ENCODE measurements around the gene EHBP1L1. TPM values are rescaled to one million over a fixed set of nuclear protein-coding genes. Genes with fewer than 3 reads are reported as not detected.
A peak's percentile ranks its signal among the peaks of the same experiment; 100 is the strongest.
"Not testable (repeated sequence)": the region's sequence is repeated elsewhere in the genome, so short reads cannot be mapped to it uniquely, and the experiment has no call there.

EHBP1L1 gene
- total RNA-seq, 4 donors from 2014 or later: 46.5 to 101 (median 87.4) TPM

DNA sequence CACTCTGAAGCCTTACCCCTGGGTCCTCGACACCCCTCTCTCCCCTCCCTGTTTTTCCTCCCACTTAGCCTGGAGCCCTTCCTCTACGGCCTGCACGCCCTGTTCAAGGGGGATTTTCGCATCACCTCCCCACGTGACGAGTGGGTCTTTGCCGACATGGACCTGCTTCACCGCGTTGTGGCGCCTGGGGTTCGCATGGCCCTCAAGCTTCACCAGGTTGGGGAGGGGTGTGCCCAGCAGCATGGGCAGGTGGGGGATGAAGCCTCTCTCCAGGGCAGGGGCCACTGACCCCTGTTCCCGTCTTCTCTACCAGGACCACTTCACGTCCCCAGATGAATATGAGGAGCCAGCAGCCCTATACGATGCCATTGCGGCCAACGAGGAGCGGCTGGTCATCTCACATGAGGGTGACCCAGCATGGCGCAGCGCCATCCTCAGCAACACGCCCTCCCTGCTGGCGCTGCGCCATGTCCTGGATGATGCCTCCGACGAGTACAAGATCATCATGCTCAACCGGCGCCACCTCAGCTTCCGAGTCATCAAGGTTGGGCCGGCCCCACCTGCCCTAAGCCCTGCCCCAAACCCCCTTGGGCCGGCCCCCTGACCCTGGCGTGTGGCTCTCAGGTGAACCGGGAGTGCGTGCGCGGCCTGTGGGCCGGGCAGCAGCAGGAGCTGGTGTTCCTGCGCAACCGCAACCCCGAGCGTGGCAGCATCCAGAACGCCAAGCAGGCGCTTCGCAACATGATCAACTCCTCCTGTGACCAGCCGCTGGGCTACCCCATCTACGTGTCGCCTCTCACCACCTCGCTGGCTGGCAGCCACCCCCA, 59.3 kb downstream of the EHBP1L1 start:
- H3K9me3 ChIP-seq: no peaks in the 10 kb centered on the region
- intact Hi-C loops (cut with DNase I): no loop called here
- H3K27me3 ChIP-seq: no peaks in the 10 kb centered on the region
- no peak for DNase-seq
- H3K4me1 ChIP-seq: peaks cover 23 to 50% (median 24%) of the 10 kb centered on the region in 3 donors
- peaks cover 34 to 72% (median 48%) of the 10 kb centered on the region in 3 donors for H3K36me3 ChIP-seq
- 86 to 88% methylated on average over 15 to 24 of the region's 46 CpGs for WGBS, 2 donors
- H3K4me3 ChIP-seq: no peak overlapping the region
- TF ChIP-seq, protein P1, sequence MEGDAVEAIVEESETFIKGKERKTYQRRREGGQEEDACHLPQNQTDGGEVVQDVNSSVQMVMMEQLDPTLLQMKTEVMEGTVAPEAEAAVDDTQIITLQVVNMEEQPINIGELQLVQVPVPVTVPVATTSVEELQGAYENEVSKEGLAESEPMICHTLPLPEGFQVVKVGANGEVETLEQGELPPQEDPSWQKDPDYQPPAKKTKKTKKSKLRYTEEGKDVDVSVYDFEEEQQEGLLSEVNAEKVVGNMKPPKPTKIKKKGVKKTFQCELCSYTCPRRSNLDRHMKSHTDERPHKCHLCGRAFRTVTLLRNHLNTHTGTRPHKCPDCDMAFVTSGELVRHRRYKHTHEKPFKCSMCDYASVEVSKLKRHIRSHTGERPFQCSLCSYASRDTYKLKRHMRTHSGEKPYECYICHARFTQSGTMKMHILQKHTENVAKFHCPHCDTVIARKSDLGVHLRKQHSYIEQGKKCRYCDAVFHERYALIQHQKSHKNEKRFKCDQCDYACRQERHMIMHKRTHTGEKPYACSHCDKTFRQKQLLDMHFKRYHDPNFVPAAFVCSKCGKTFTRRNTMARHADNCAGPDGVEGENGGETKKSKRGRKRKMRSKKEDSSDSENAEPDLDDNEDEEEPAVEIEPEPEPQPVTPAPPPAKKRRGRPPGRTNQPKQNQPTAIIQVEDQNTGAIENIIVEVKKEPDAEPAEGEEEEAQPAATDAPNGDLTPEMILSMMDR (IDR thresholded peaks at IDR 0.05): no peak
- TF ChIP-seq POLR2A (IDR thresholded peaks at IDR 0.05): no peak
- no peak overlapping the region for H3K27ac ChIP-seq

DNA sequence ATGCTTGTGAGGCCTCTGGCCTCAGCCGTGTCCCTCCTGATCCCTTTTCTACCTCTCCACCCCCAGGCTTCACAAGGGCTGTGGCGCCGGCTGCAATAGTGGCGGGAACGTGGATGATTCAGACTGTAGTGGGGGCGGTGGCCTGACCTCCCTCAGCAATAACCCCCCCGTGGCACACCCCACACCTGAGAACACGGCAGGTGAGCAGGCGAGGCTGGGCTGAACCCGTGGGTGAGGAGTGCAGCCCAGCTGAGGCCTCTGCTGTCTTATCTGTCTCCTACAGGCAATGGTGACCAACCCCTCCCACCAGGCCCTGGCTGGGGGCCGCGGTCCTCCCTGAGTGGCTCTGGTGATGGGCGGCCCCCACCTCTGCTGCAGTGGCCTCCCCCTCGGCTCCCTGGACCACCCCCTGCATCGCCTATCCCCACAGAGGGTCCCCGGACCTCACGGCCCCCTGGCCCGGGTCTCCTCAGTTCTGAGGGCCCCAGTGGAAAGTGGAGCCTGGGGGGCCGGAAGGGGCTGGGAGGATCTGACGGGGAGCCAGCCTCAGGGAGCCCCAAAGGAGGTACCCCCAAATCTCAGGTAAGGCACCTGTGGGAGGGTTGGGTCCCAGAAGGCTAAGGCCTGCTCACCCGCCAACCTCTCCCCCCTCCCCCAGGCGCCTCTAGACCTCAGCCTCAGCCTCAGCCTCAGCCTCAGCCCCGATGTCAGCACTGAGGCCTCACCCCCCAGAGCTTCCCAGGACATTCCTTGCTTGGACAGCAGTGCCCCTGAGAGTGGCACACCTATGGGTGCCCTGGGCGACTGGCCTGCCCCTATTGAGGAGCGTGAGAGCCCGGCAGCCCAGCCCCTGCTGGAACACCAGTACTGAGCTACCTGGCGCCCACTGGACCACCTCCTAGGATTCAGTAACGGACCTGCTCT, 60.5 kb downstream of the EHBP1L1 start:
- intact Hi-C loops (cut with DNase I): no loop called here
- Histone ChIP-seq H3K4me3 (no peak overlapping the region), H3K27me3 (no peaks in the 10 kb centered on the region), H3K9me3 (no peaks in the 10 kb centered on the region), H3K36me3 (peaks cover 27 to 64% (median 37%) of the 10 kb centered on the region in 3 donors), H3K4me1 (peaks cover 28 to 62% (median 31%) of the 10 kb centered on the region in 3 donors), H3K27ac (peak overlapping the region in 3 of 4 donors; percentile 10 to 94 (median 94))
- no peak for TF ChIP-seq POLR2A (IDR thresholded peaks at IDR 0.05)
- TF ChIP-seq, protein P1 (IDR thresholded peaks at IDR 0.05): no peak
- no peak for DNase-seq
- WGBS, 2 donors: 100% methylated on average over 2 of the region's 28 CpGs; no CpG with 5 or more reads in 1 of the 2 donors

DNA sequence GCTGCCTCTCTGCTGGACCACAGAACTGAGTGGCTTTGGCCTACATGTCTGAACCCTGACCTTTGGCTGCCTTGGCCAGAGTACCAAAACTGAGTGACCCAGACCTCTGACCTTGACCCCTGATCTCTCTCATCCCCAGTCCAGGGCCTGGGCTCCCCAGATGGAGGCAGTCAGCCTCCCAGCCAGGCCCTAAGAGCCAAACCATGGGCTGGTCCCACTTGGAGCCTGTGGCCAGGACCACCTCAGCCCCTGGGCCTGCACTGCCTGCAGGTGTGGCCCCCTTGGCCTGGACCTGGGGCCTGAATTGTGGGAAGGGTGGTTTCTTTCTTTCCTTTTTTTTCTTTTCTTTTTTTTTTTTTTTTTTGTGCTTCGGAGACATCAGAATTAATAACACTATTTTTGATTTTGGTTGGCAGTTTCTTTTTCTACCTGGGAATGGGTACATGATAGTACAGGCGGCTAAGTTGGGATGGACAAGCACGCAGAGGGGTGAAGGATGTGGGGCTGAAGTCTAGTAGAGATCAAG, 61.2 kb downstream of the EHBP1L1 start:
- DNase-seq: no peak
- TF ChIP-seq, protein P1 (IDR thresholded peaks at IDR 0.05): no peak
- no peak for TF ChIP-seq POLR2A (IDR thresholded peaks at IDR 0.05)
- H3K36me3 ChIP-seq: peaks cover 27 to 56% (median 31%) of the 10 kb centered on the region in 3 donors
- peak overlapping the region in 3 of 4 donors; percentile 94 to 95 (median 94) for H3K27ac ChIP-seq
- intact Hi-C loops (cut with DNase I): no loop called here
- WGBS, 2 donors: 92 to 100% methylated on average over 1 to 3 of the region's 3 CpGs
- no peaks in the 10 kb centered on the region for H3K27me3 ChIP-seq
- H3K9me3 ChIP-seq: no peaks in the 10 kb centered on the region
- peaks cover 32 to 70% (median 34%) of the 10 kb centered on the region in 3 donors for H3K4me1 ChIP-seq
- no peak overlapping the region for H3K4me3 ChIP-seq

DNA sequence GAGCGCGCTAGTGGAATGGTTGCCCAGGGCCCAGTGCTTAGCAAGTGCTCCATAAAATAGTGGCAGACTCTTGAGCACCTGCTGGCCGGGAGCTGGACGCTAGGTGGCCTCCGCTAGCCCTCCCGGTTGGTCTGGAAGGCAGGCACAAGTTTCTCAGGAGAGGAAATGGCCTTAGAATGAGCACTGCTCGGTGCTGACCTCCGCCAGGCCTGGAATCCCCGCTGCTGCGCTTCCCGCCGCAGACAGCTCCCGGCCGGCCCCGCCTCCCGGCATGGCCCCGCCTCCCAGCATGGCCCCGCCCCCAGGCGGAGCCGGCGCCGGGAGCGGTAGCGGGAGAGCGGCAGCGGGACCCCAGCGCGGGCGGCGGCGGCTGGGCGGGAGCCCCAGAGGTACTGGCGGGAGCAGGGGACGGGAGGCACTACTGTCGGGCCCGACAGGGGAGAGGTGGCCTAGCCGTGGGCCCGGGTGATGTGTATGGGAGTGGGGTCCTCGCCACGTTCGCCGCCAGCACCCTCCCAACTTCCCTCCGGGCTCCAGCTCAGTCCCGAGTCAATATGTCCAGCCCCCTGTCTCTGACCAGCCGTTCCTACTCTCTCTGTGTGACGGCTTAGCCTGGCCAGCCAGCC, 62.1 kb downstream of the EHBP1L1 start, which contains the start of gene SIPA1:
SIPA1 (plus strand) TSS at position 308 of the 626 bp plus-strand sequence. CDS start 2,821 bp downstream, outside the sequence.
- Histone ChIP-seq H3K4me1 (peaks cover 32 to 78% (median 34%) of the 10 kb centered on the region in 3 donors), H3K9me3 (no peaks in the 10 kb centered on the region), H3K27ac (peak within 1 kb of the TSS; percentile 74 to 95 (median 94)), H3K36me3 (peaks cover 27 to 56% (median 36%) of the 10 kb centered on the region in 3 donors), H3K4me3 (peak within 1 kb of the TSS; percentile 45 to 87 (median 80)), H3K27me3 (no peaks in the 10 kb centered on the region)
- no peak for DNase-seq
- intact Hi-C loops (cut with DNase I): no loop called here
- 1 to 3% methylated on average over 11 to 20 of the region's 46 CpGs for WGBS, 2 donors
- TF ChIP-seq, protein P1 (IDR thresholded peaks at IDR 0.05): peak in 4 of 6 experiments; percentile 13 to 39 (median 29)
- TF ChIP-seq POLR2A (IDR thresholded peaks at IDR 0.05): peak in 2 of 4 donors; percentile 69 to 87

DNA sequence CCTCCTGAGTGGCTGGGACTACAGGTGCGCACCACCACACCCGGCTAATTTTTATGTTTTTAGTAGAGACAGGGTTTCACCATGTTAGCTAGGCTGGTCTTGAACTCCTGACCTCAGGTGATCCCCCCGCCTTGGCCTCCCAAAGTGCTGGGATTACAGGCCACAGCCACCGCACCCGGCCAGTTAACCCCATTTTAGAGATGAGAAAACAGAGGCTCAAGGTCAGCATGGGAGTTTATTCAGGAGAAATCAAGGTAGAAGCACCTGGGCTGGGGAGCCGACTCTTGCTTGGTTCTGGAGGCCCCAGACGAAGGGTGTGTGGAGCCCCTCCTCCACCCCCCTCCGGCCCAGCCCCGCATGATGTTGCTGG, 63.4 kb downstream of the EHBP1L1 start:
- H3K9me3 ChIP-seq; H3K27me3 ChIP-seq; intact Hi-C loops (cut with DNase I); DNase-seq: not testable (repeated sequence)
- H3K4me3 ChIP-seq: peak overlapping the region in 3 of 4 donors; percentile 80 to 87 (median 81)
- peak overlapping the region; percentile 74 to 95 (median 94) for H3K27ac ChIP-seq
- H3K4me1 ChIP-seq: peaks cover 33 to 91% (median 34%) of the 10 kb centered on the region in 3 donors
- peaks cover 25 to 50% (median 38%) of the 10 kb centered on the region in 3 donors for H3K36me3 ChIP-seq
- WGBS, 2 donors: 40 to 76% methylated on average over 1 to 6 of the region's 9 CpGs
